H9 (cell line): ENCODE measurements around the gene ZNF280D. TPM values are rescaled to one million over a fixed set of nuclear protein-coding genes. Genes with fewer than 3 reads are reported as not detected.

Source experiments
- DNase-seq: peaks from one replicate; pipeline ENCODE4 v3.0.0-alpha.2; 2017
- H2AFZ ChIP-seq: one replicate; pipeline ENCODE4 v1.6.1; 2013; ENCODE audit warnings: mild to moderate bottlenecking, low read length, control low read depth, moderate library complexity
- H2AK5ac ChIP-seq: 2 replicates; pipeline ENCODE4 v1.6.1; 2013; ENCODE audit warnings: low read length, control low read depth, mixed read lengths; ENCODE audit not compliant: insufficient read length
- H2BK120ac ChIP-seq: one replicate; pipeline ENCODE4 v1.6.1; 2013; ENCODE audit warnings: low read depth, mild to moderate bottlenecking, low read length, control low read depth, inconsistent platforms; ENCODE audit not compliant: poor library complexity, severe bottlenecking
- H2BK12ac ChIP-seq: 2 replicates; pipeline ENCODE4 v1.6.1; 2013; ENCODE audit warnings: low read length, control low read depth, mixed read lengths, low read depth; ENCODE audit not compliant: insufficient read length
- H2BK15ac ChIP-seq: 2 replicates; pipeline ENCODE4 v1.6.1; 2013; ENCODE audit warnings: low read depth, low read length, control low read depth
- H2BK20ac ChIP-seq: one replicate; pipeline ENCODE4 v1.6.1; 2013; ENCODE audit warnings: low read depth, mild to moderate bottlenecking, low read length, control low read depth, inconsistent platforms; ENCODE audit not compliant: poor library complexity, severe bottlenecking
- H2BK5ac ChIP-seq: 2 replicates; pipeline ENCODE4 v1.6.1; 2013; ENCODE audit warnings: low read length, control low read depth, mixed read lengths; ENCODE audit not compliant: insufficient read length
- H3K14ac ChIP-seq: 2 replicates; pipeline ENCODE4 v1.6.1; 2013; ENCODE audit warnings: low read length, control low read depth; ENCODE audit not compliant: insufficient read depth
- H3K18ac ChIP-seq: 2 replicates; pipeline ENCODE4 v1.6.1; 2013; ENCODE audit warnings: low read depth, mild to moderate bottlenecking, mixed read lengths, low read length, control low read depth; ENCODE audit not compliant: insufficient read length
- H3K23ac ChIP-seq: 2 replicates; pipeline ENCODE4 v1.6.1; 2013; ENCODE audit warnings: low read length, control low read depth, mixed read lengths, low read depth; ENCODE audit not compliant: insufficient read length
- H3K23me2 ChIP-seq: 2 replicates; pipeline ENCODE4 v1.6.1; 2013; ENCODE audit warnings: low read depth, mild to moderate bottlenecking, mixed read lengths, low read length, control low read depth; ENCODE audit not compliant: insufficient read length, poor library complexity, severe bottlenecking
- H3K27ac ChIP-seq: 2 replicates; pipeline ENCODE4 v1.5.1; 2013; ENCODE audit warnings: low read length, control low read depth, mixed read lengths, low read depth; ENCODE audit not compliant: insufficient read length
- H3K27me3 ChIP-seq: 2 replicates; pipeline ENCODE4 v1.6.1; 2013; ENCODE audit warnings: low read length, control low read depth, inconsistent platforms; ENCODE audit not compliant: insufficient read depth
- H3K4ac ChIP-seq: 2 replicates; pipeline ENCODE4 v1.6.1; 2013; ENCODE audit warnings: low read depth, mild to moderate bottlenecking, control low read depth, inconsistent platforms, low read length, moderate library complexity
- H3K4me1 ChIP-seq: 2 replicates; pipeline ENCODE4 v1.6.1; 2013; ENCODE audit warnings: low read length, control low read depth, inconsistent platforms; ENCODE audit not compliant: insufficient read depth
- H3K4me2 ChIP-seq: 2 replicates; pipeline ENCODE4 v1.6.1; 2013; ENCODE audit warnings: low read length, control low read depth, mixed read lengths; ENCODE audit not compliant: insufficient read length, insufficient read depth
- H3K56ac ChIP-seq: 2 replicates; pipeline ENCODE4 v1.6.1; 2013; ENCODE audit warnings: low read depth, mild to moderate bottlenecking, mixed read lengths, low read length, control low read depth; ENCODE audit not compliant: insufficient read length
- H3K79me1 ChIP-seq: 2 replicates; pipeline ENCODE4 v1.6.1; 2013; ENCODE audit warnings: low read depth, mild to moderate bottlenecking, moderate library complexity, low read length, control low read depth, inconsistent platforms; ENCODE audit not compliant: insufficient read depth, poor library complexity, severe bottlenecking
- H3K79me2 ChIP-seq: 2 replicates; pipeline ENCODE4 v1.6.1; 2013; ENCODE audit warnings: low read length, control low read depth, inconsistent platforms; ENCODE audit not compliant: insufficient read depth
- H3K9ac ChIP-seq: 2 replicates; pipeline ENCODE4 v1.6.1; 2013; ENCODE audit warnings: low read length, control low read depth, mixed read lengths; ENCODE audit not compliant: insufficient read length; ENCODE audit errors: extremely low read depth
- H3K9me3 ChIP-seq: one replicate; pipeline ENCODE4 v1.6.1; 2013; ENCODE audit warnings: low read depth, low read length, inconsistent platforms; ENCODE audit not compliant: control insufficient read depth
- H3T11ph ChIP-seq: one replicate; pipeline ENCODE4 v1.6.1; 2013; ENCODE audit warnings: mild to moderate bottlenecking, low read length, control low read depth, inconsistent platforms
- H4K20me1 ChIP-seq: one replicate; pipeline ENCODE4 v1.6.1; 2013; ENCODE audit not compliant: control insufficient read depth, insufficient read length, insufficient read depth
- H4K5ac ChIP-seq: 2 replicates; pipeline ENCODE4 v1.6.1; 2013; ENCODE audit warnings: low read depth, mild to moderate bottlenecking, mixed read lengths, low read length, control low read depth; ENCODE audit not compliant: insufficient read length
- H4K8ac ChIP-seq: replicated peaks from 2 replicates; pipeline ENCODE4 v1.6.1; 2013; ENCODE audit warnings: low read length, control low read depth, mixed read lengths, low read depth; ENCODE audit not compliant: insufficient read length
- H4K91ac ChIP-seq: 2 replicates; pipeline ENCODE4 v1.6.1; 2013; ENCODE audit warnings: low read depth, mild to moderate bottlenecking, moderate library complexity, mixed read lengths, low read length, control low read depth; ENCODE audit not compliant: insufficient read length
- H3K27ac Mint-ChIP-seq, 3 experiments: 2 replicates in 2 of 3; 3 replicates in 1 of 3; pipeline ENCODE4 v1.8.0; 2020 to 2021; ENCODE audit warnings: mixed read lengths in 3 of 3, mild to moderate bottlenecking in 1 of 3, moderate library complexity in 1 of 3
- H3K27me3 Mint-ChIP-seq: 2 replicates; pipeline ENCODE4 v1.8.0; 2021; ENCODE audit warnings: low read depth, mild to moderate bottlenecking, moderate library complexity, mixed read lengths
- H3K36me3 Mint-ChIP-seq, 3 experiments: 2 replicates in 2 of 3; 3 replicates in 1 of 3; pipeline ENCODE4 v1.8.0; 2020 to 2021; ENCODE audit warnings: low read depth in 3 of 3, mixed read lengths in 3 of 3; ENCODE audit not compliant: insufficient read depth in 1 of 3
- H3K4me1 Mint-ChIP-seq, 2 experiments: 2 replicates each; pipeline ENCODE4 v1.8.0; 2020; ENCODE audit warnings: mixed read lengths in 2 of 2
- H3K4me3 Mint-ChIP-seq, 2 experiments: 2 replicates in 1 of 2; 3 replicates in 1 of 2; pipeline ENCODE4 v1.8.0; 2020 to 2021; ENCODE audit warnings: mild to moderate bottlenecking in 2 of 2, mixed read lengths in 2 of 2, moderate library complexity in 1 of 2
- H3K9me3 Mint-ChIP-seq, 2 experiments: 2 replicates in 1 of 2; 3 replicates in 1 of 2; pipeline ENCODE4 v1.8.0; 2020; ENCODE audit warnings: mild to moderate bottlenecking in 2 of 2, mixed read lengths in 2 of 2, moderate library complexity in 1 of 2
- WGBS: extraction: QIAGEN DNeasy Blood & Tissue Kit; methylation state at CpG from one replicate; pipeline ENCODE4 v1.1.7; 2013; ENCODE audit warnings: missing lambda C conversion rate, low lambda C conversion rate, mixed read lengths; ENCODE audit not compliant: insufficient read length; ENCODE audit errors: extremely low coverage; 5-methylcytosine and 5-hydroxymethylcytosine counted together
- total RNA-seq: library from RNA; stranded (reverse); gene quantifications from 2 replicates; pipeline ENCODE4 v1.2.1, GENCODE V29; 2021
- TF ChIP-seq, protein P1 (sequence below): fragments of 200-600 bp; sonication (generic); conservative IDR thresholded peaks from 3 replicates; pipeline ENCODE4 v1.8.0; 2021; ENCODE audit warnings: antibody characterized with exemption, mild to moderate bottlenecking

Gene ZNF280D
- total RNA-seq, 1 experiment from 2014 or later = 5.7 TPM

DNA sequence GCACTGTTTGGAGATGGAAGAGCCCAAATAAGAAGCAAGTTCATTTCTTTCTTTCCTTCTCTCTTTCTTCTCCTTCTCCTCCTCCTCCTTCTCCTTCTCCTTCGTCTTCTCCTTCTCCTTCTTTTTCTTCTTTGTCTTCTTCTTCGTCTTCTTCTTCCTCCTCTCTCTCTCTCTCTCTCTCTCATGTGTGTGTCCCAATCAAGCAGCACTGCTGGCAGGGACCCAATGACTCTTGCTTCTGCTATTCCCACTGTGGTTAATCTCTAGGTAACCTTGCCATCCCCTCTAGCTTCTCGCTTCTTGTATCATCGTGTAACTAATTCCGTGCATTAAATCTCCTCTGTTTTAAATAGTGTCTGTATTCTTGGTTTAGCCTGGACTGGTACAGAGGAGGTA lies 26.1 kb upstream of the ZNF280D start:
- no peak overlapping the region for H3K27ac ChIP-seq
- no peak overlapping the region for H4K91ac ChIP-seq
- no peak overlapping the region for H4K5ac ChIP-seq
- H2BK15ac ChIP-seq = no peak overlapping the region
- H3K9me3 Mint-ChIP-seq = no peaks in the 10 kb centered on the region
- H3K56ac ChIP-seq = no peak overlapping the region
- no peak overlapping the region for H2BK120ac ChIP-seq
- H3K36me3 Mint-ChIP-seq = no peaks in the 10 kb centered on the region
- no peak overlapping the region for H4K8ac ChIP-seq
- H2BK12ac ChIP-seq = no peak overlapping the region
- peaks cover 8 to 9% of the 10 kb centered on the region in 2 experiments; a peak in 3 of 4 replicates for H3K4me1 Mint-ChIP-seq
- H3K27me3 ChIP-seq = no peaks in the 10 kb centered on the region
- no peaks in the 10 kb centered on the region for H3K23me2 ChIP-seq
- H3T11ph ChIP-seq = no peak overlapping the region
- H4K20me1 ChIP-seq = no peaks in the 10 kb centered on the region
- no peak overlapping the region for H3K9ac ChIP-seq
- H3K14ac ChIP-seq = no peak overlapping the region
- H3K4me1 ChIP-seq = no peaks in the 10 kb centered on the region; the same call in 1 of the 2 replicates
- no peak overlapping the region for H3K4me3 Mint-ChIP-seq
- TF ChIP-seq, protein P1, sequence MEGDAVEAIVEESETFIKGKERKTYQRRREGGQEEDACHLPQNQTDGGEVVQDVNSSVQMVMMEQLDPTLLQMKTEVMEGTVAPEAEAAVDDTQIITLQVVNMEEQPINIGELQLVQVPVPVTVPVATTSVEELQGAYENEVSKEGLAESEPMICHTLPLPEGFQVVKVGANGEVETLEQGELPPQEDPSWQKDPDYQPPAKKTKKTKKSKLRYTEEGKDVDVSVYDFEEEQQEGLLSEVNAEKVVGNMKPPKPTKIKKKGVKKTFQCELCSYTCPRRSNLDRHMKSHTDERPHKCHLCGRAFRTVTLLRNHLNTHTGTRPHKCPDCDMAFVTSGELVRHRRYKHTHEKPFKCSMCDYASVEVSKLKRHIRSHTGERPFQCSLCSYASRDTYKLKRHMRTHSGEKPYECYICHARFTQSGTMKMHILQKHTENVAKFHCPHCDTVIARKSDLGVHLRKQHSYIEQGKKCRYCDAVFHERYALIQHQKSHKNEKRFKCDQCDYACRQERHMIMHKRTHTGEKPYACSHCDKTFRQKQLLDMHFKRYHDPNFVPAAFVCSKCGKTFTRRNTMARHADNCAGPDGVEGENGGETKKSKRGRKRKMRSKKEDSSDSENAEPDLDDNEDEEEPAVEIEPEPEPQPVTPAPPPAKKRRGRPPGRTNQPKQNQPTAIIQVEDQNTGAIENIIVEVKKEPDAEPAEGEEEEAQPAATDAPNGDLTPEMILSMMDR = no peak
- H3K27ac Mint-ChIP-seq = no peak overlapping the region
- no CpG with 5 or more reads among the region's 5 CpGs for whole genome bisulfite sequencing
- no peaks in the 10 kb centered on the region for H3K9me3 ChIP-seq
- H2AFZ ChIP-seq = no peak overlapping the region
- H3K18ac ChIP-seq = no peak overlapping the region
- no peak overlapping the region for H3K4ac ChIP-seq
- H3K4me2 ChIP-seq = no peak overlapping the region
- H3K27me3 Mint-ChIP-seq = no peaks in the 10 kb centered on the region; the same call in 1 of the 2 replicates
- no peak for DNase-seq
- H2BK20ac ChIP-seq = no peak overlapping the region
- H2BK5ac ChIP-seq = no peak overlapping the region
- no peak overlapping the region for H3K23ac ChIP-seq
- H2AK5ac ChIP-seq = no peak overlapping the region
- H3K79me2 ChIP-seq = no peaks in the 10 kb centered on the region
- no peaks in the 10 kb centered on the region for H3K79me1 ChIP-seq
